Measurements from ENCODE around the gene SMIM13.
"Not testable (repeated sequence)": the region's sequence is repeated elsewhere in the genome, so short reads cannot be mapped to it uniquely, and the experiment has no call there.

SMIM13 gene

DNA sequence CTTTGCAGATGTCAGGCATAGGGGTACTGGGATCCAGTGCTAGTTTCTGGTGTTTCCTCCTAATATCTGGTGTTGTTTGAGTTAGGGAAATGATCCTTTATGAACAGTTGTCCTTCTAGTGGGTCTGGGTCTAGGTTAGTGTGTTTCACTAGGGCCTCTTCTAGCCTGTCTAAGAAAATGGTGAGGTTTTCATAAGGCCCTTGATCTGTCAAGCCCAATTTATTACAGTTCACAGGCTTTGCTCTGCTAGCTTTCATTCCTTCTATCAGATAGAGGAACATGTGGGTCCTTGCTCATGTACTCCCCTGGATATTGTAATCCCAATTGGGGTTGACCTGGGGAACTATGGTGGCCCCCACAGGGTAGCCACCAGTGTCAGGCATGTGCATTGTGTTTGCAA lies 15.1 kb downstream of the SMIM13 start:
- no peaks in the 10 kb centered on the region for H3K4me1 ChIP-seq (ENCODE audit: control insufficient read depth, insufficient read depth, low read length)

DNA sequence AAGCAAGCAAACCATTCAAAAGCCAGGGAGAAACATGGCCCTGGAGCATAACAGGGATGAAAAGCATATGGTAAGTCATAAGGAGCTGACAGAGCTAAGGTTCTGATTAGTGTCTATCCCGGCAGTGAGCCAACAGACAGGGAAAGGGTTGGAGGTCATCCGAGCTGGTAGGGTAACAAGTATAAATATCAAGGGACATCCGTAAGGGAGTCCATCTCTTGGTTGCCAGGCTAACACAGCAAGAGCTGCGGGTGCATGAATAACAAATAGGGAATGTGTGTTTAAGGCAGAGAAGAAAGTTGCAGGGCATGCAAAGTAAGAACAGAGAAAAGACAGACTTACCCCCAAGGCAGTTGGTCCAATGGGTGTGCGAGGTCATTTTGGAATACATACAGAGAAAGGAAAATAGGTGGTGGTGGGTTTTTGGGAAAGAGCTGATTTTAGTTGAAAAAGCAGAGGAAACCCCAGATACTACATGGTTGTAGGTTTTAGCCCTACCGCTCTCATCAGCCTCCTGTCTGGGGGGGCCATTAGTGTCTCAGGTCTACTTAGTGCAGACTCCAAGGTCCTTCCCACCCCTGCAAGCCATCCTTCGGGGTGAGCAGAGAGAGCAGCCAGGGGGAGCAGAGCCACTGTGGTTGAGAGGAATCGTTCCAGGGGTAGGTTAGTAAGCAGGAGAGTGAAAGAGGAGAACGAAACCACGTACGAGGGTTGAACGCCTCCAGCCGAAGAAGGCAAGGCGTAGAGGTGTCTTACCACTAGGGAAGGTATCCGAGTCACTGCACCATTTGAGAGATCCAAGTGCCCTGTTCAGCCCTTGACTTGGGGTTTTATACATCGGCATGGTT lies 17.5 kb downstream of the SMIM13 start, which contains the start of gene ERVFRD-1:
Gene ERVFRD-1, minus strand, starts transcription at position 805 of the 848 bp plus-strand sequence. CDS start 6,415 bp downstream, outside the sequence.
- no peak within 1 kb of the TSS for H3K9ac ChIP-seq (ENCODE audit: low read length)
- H3K9me3 ChIP-seq (ENCODE audit: control insufficient read depth, low read length), result no peaks in the 10 kb centered on the region
- no peaks in the 10 kb centered on the region for H3K27me3 ChIP-seq (ENCODE audit: control insufficient read depth, insufficient read depth, low read length)
- no peak within 1 kb of the TSS for H3K4me3 ChIP-seq (ENCODE audit: low read length)
- H3K4me1 ChIP-seq (ENCODE audit: control insufficient read depth, insufficient read depth, low read length), result no peaks in the 10 kb centered on the region
- H3K36me3 ChIP-seq (ENCODE audit: control insufficient read depth, insufficient read depth, low read length), result no peaks in the 10 kb centered on the region

More for the DNA sequence above, 15.1 kb downstream of the SMIM13 start:
- Histone ChIP-seq H3K9me3 (ENCODE audit: control insufficient read depth, low read length) (no peaks in the 10 kb centered on the region), H3K4me3 (ENCODE audit: low read length) (no peak overlapping the region), H3K27me3 (ENCODE audit: control insufficient read depth, insufficient read depth, low read length) (no peaks in the 10 kb centered on the region), H3K36me3 (ENCODE audit: control insufficient read depth, insufficient read depth, low read length) (no peaks in the 10 kb centered on the region), H3K9ac (ENCODE audit: low read length) (no peak overlapping the region)

- no peaks in the 10 kb centered on the region for H3K36me3 ChIP-seq (ENCODE audit: control insufficient read depth, insufficient read depth, low read length)
- H3K9me3 ChIP-seq (ENCODE audit: control insufficient read depth, low read length), result no peaks in the 10 kb centered on the region
- H3K4me1 ChIP-seq (ENCODE audit: control insufficient read depth, insufficient read depth, low read length), result no peaks in the 10 kb centered on the region
- no peak overlapping the region for H3K4me3 ChIP-seq (ENCODE audit: low read length)
- H3K9ac ChIP-seq (ENCODE audit: low read length), result no peak overlapping the region
- no peaks in the 10 kb centered on the region for H3K27me3 ChIP-seq (ENCODE audit: control insufficient read depth, insufficient read depth, low read length)
These were observed 18.3 kb downstream of the SMIM13 start for GRCh38 chr6:11111769-11112437.

- Histone ChIP-seq H3K9me3 (ENCODE audit: control insufficient read depth, low read length) (no peaks in the 10 kb centered on the region), H3K4me3 (ENCODE audit: low read length) (no peak overlapping the region), H3K27me3 (ENCODE audit: control insufficient read depth, insufficient read depth, low read length) (no peaks in the 10 kb centered on the region), H3K9ac (ENCODE audit: low read length) (no peak overlapping the region), H3K4me1 (ENCODE audit: control insufficient read depth, insufficient read depth, low read length) (no peaks in the 10 kb centered on the region), H3K36me3 (ENCODE audit: control insufficient read depth, insufficient read depth, low read length) (no peaks in the 10 kb centered on the region)
These were observed 19.4 kb downstream of the SMIM13 start for GRCh38 chr6:11113038-11113437.

DNA sequence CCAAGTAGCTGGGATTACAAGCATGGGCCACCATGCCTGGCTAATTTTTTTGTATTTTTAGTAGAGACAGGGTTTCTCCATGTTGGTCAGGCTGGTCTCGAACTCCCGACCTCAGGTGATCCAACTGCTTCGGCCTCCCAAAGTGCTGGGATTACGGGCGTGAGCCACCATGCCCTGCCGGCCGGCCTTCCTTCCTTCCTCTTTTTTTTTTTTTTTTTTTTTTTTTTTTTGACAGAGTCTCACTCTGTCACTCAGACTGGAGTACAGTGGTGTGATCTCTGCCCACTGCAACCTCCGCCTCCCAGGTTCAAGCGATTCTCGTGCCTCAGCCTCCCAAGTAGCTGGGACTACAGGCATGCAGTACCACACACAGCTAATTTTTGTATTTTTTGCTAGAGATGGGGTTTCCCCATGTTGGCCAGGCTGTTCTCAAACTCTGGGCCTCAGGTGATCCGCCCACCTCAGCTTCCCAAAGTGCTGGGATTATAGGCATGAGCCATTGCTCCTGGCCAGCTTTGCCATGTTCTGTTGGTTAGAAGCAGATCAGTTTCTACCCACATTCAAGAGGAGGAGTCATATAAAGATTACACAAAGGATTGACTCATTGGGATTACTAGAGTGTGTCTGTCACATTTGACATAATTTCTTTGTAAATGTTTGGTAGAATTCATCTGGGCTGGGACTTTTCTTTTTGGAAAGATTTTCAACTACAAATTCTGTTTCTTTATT lies 22.3 kb downstream of the SMIM13 start:
- not testable (repeated sequence) for H3K9ac ChIP-seq (ENCODE audit: low read length); H3K9me3 ChIP-seq (ENCODE audit: control insufficient read depth, low read length); H3K36me3 ChIP-seq (ENCODE audit: control insufficient read depth, insufficient read depth, low read length); H3K4me3 ChIP-seq (ENCODE audit: low read length); H3K27me3 ChIP-seq (ENCODE audit: control insufficient read depth, insufficient read depth, low read length)
- H3K4me1 ChIP-seq (ENCODE audit: control insufficient read depth, insufficient read depth, low read length), result peaks cover 14% of the 10 kb centered on the region

GRCh38 chr6:11120271-11121005 lies 26.8 kb downstream of the SMIM13 start:
- H3K4me1 ChIP-seq (ENCODE audit: control insufficient read depth, insufficient read depth, low read length), result peaks cover 24% of the 10 kb centered on the region
- no peaks in the 10 kb centered on the region for H3K27me3 ChIP-seq (ENCODE audit: control insufficient read depth, insufficient read depth, low read length)
- H3K9ac ChIP-seq (ENCODE audit: low read length), result no peak overlapping the region
- H3K36me3 ChIP-seq (ENCODE audit: control insufficient read depth, insufficient read depth, low read length), result no peaks in the 10 kb centered on the region
- H3K9me3 ChIP-seq (ENCODE audit: control insufficient read depth, low read length), result no peaks in the 10 kb centered on the region
- no peak overlapping the region for H3K4me3 ChIP-seq (ENCODE audit: low read length)

- Histone ChIP-seq H3K9me3 (ENCODE audit: control insufficient read depth, low read length) (no peaks in the 10 kb centered on the region), H3K27me3 (ENCODE audit: control insufficient read depth, insufficient read depth, low read length) (no peaks in the 10 kb centered on the region), H3K9ac (ENCODE audit: low read length) (no peak overlapping the region), H3K36me3 (ENCODE audit: control insufficient read depth, insufficient read depth, low read length) (no peaks in the 10 kb centered on the region), H3K4me3 (ENCODE audit: low read length) (no peak overlapping the region), H3K4me1 (ENCODE audit: control insufficient read depth, insufficient read depth, low read length) (peaks cover 24% of the 10 kb centered on the region)
These were observed 28.2 kb downstream of the SMIM13 start for GRCh38 chr6:11121851-11122250.

DNA sequence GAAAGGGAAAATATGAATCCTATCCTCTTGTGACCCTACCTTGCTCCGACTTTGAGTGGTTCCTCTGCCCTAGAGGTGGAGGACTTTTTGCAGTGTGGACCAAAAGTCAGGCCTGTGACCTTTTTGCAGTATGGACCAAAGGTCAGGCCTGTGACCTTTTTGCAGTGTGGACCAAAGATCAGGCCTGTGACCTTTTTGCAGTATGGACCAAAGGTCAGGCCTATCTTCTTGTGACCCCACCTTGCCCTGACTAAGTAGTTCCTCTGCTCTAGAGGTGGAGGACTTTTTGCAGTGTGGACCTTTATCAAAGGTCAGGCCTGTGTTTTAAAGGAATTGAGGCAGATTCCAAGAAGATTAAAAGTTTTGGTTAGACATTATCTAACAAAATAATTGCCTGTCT lies 28.7 kb downstream of the SMIM13 start:
- H3K4me1 ChIP-seq (ENCODE audit: control insufficient read depth, insufficient read depth, low read length), result peaks cover 24% of the 10 kb centered on the region
- H3K9ac ChIP-seq (ENCODE audit: low read length), result no peak overlapping the region
- no peaks in the 10 kb centered on the region for H3K27me3 ChIP-seq (ENCODE audit: control insufficient read depth, insufficient read depth, low read length)
- H3K36me3 ChIP-seq (ENCODE audit: control insufficient read depth, insufficient read depth, low read length), result no peaks in the 10 kb centered on the region
- no peak overlapping the region for H3K4me3 ChIP-seq (ENCODE audit: low read length)
- H3K9me3 ChIP-seq (ENCODE audit: control insufficient read depth, low read length), result no peaks in the 10 kb centered on the region

DNA sequence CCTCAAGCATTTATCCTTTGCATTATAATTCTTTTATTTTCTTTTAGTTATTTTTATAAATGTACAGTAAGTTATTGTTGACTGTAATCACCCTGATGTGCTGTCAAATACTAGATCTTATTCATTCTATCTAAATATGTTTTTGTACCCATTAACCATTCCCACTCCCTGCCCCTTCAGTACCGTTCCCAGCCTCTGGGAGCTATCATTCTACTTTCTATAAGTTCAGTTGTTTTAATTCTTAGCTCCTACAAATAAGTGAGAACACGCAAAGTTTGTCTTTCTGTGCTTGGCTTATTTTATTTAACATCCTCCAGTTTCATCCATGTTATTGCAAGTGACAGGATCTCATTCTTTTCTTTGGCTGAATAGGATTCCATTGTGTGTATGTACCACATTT lies 30.3 kb downstream of the SMIM13 start:
- Histone ChIP-seq H3K4me3 (ENCODE audit: low read length) (no peak overlapping the region), H3K9ac (ENCODE audit: low read length) (no peak overlapping the region), H3K27me3 (ENCODE audit: control insufficient read depth, insufficient read depth, low read length) (no peaks in the 10 kb centered on the region), H3K36me3 (ENCODE audit: control insufficient read depth, insufficient read depth, low read length) (no peaks in the 10 kb centered on the region), H3K4me1 (ENCODE audit: control insufficient read depth, insufficient read depth, low read length) (peaks cover 24% of the 10 kb centered on the region), H3K9me3 (ENCODE audit: control insufficient read depth, low read length) (no peaks in the 10 kb centered on the region)

DNA sequence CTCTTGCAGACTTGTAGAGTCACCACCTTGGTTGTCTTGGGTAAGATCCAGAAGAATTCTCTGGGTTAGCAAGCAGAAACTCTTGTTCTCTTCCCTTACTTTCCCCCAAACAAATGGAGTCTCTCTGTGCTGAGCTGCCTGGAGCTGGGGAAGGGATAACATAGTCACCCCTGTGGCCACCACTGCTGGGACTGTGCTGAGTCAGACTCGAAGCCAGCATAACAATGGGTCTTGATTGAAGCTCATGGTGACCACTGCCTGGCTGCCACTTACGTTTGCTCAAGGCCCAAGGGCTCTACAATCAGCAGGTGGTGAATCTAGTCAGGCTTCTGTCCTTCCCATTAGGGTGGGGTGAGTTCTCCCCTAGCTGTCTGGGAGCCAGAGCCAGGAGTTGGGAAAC lies 33.2 kb downstream of the SMIM13 start:
- Histone ChIP-seq H3K36me3 (ENCODE audit: control insufficient read depth, insufficient read depth, low read length) (no peaks in the 10 kb centered on the region), H3K9me3 (ENCODE audit: control insufficient read depth, low read length) (no peaks in the 10 kb centered on the region), H3K4me3 (ENCODE audit: low read length) (no peak overlapping the region), H3K4me1 (ENCODE audit: control insufficient read depth, insufficient read depth, low read length) (peaks cover 7% of the 10 kb centered on the region), H3K9ac (ENCODE audit: low read length) (no peak overlapping the region), H3K27me3 (ENCODE audit: control insufficient read depth, insufficient read depth, low read length) (no peaks in the 10 kb centered on the region)

- Histone ChIP-seq H3K36me3 (ENCODE audit: control insufficient read depth, insufficient read depth, low read length) (no peaks in the 10 kb centered on the region), H3K27me3 (ENCODE audit: control insufficient read depth, insufficient read depth, low read length) (no peaks in the 10 kb centered on the region), H3K4me3 (ENCODE audit: low read length) (no peak overlapping the region), H3K9me3 (ENCODE audit: control insufficient read depth, low read length) (no peaks in the 10 kb centered on the region), H3K9ac (ENCODE audit: low read length) (no peak overlapping the region), H3K4me1 (ENCODE audit: control insufficient read depth, insufficient read depth, low read length) (no peaks in the 10 kb centered on the region)
These were observed 35.0 kb downstream of the SMIM13 start for GRCh38 chr6:11128608-11129007.

All from mucosa of stomach (tissue), 1 donor.